ENCODE measurements around the gene THSD8. TPM values are rescaled to one million over a fixed set of nuclear protein-coding genes. Genes with fewer than 3 reads are reported as not detected.
"Not testable (repeated sequence)": the region's sequence is repeated elsewhere in the genome, so short reads cannot be mapped to it uniquely, and the experiment has no call there.

Gene THSD8
- total RNA-seq, 1 experiment from 2014 or later: not detected

- peak; percentile 40 for DNase-seq (ENCODE audit: low spot score)
Observed at GRCh38 chr19:12792051-12792852, 9.6 kb upstream of the THSD8 start.

- DNase-seq (ENCODE audit: low spot score): no peak
Observed at GRCh38 chr19:12792853-12793289, 9.0 kb upstream of the THSD8 start.

GRCh38 chr19:12793290-12794195 is 8.3 kb upstream of the THSD8 start:
- peak; percentile 91 for DNase-seq (ENCODE audit: low spot score)

GRCh38 chr19:12794196-12794941 is 7.5 kb upstream of the THSD8 start:
- peak; percentile 35 for DNase-seq (ENCODE audit: low spot score)

GRCh38 chr19:12794971-12795381 is 6.9 kb upstream of the THSD8 start:
- no peak for DNase-seq (ENCODE audit: low spot score)

- peak; percentile 73 for DNase-seq (ENCODE audit: low spot score)
Observed at GRCh38 chr19:12796146-12797071, 5.5 kb upstream of the THSD8 start.

- no peak for DNase-seq (ENCODE audit: low spot score)
Observed at GRCh38 chr19:12797141-12797587, 4.7 kb upstream of the THSD8 start.

GRCh38 chr19:12797607-12798006 is 4.3 kb upstream of the THSD8 start:
- not testable (repeated sequence) for DNase-seq (ENCODE audit: low spot score)

- DNase-seq (ENCODE audit: low spot score): no peak
Observed at GRCh38 chr19:12799742-12800465, 2.0 kb upstream of the THSD8 start.

GRCh38 chr19:12800466-12800770 is 1.5 kb upstream of the THSD8 start:
- DNase-seq (ENCODE audit: low spot score): no peak

- no peak for DNase-seq (ENCODE audit: low spot score)
Observed at GRCh38 chr19:12800923-12801465, 875 bp upstream of the THSD8 start.

- DNase-seq (ENCODE audit: low spot score): no peak
Observed at GRCh38 chr19:12802267-12803106, 618 bp downstream of the THSD8 start.

- no peak for DNase-seq (ENCODE audit: low spot score)
Observed at GRCh38 chr19:12804051-12804450, 2.2 kb downstream of the THSD8 start.

- peak; percentile 81 for DNase-seq (ENCODE audit: low spot score)
Observed at GRCh38 chr19:12806242-12807081, 4.6 kb downstream of the THSD8 start, which contains the start of gene RNASEH2A. TSS of gene RNASEH2A (plus strand) at chr19:12806584. CDS start at chr19:12806674, 90 bp downstream.

- no peak for DNase-seq (ENCODE audit: low spot score)
Observed at GRCh38 chr19:12815088-12815487, 13.2 kb downstream of the THSD8 start.

GRCh38 chr19:12817188-12817587 is 15.3 kb downstream of the THSD8 start:
- DNase-seq (ENCODE audit: low spot score): not testable (repeated sequence)

- not testable (repeated sequence) for DNase-seq (ENCODE audit: low spot score)
Observed at GRCh38 chr19:12817810-12818209, 15.9 kb downstream of the THSD8 start.

- peak; percentile 48 for DNase-seq (ENCODE audit: low spot score)
Observed at GRCh38 chr19:12821761-12822160, 19.9 kb downstream of the THSD8 start.
